NCI-H2029 treated with DMSO at 0.1 percent for 48 hours (cell line): ENCODE measurements around the gene KRT85.
"Not testable (repeated sequence)": the region's sequence is repeated elsewhere in the genome, so short reads cannot be mapped to it uniquely, and the experiment has no call there.

Experiments used
- DNase-seq: peaks from one replicate; lab custom pipeline; 2025; lab: John Stamatoyannopoulos, UW

KRT85 gene

GRCh38 chr12:52323416-52324152, 43.7 kb downstream of the KRT85 start:
- no peak for DNase-seq

DNA sequence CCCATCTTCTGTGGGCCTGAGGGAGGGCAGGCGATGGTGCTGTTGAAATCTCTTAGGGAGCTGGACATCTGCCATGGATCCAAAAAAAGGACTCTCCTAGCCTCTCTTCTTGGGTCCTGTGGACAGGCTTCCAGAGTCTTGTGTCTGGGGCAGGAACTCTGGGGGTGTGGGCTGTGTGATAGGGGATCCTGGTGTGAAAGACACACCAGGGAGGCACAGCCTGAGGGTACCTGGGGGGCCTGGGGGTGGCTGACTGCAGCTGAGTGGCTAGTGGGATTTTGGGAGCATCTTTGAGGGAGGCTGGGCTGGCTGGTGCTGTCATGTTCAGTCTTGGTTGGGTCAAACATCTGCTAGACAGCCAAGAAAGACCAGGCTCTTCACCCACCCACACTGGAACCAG, 44.3 kb downstream of the KRT85 start:
- no peak for DNase-seq

DNA sequence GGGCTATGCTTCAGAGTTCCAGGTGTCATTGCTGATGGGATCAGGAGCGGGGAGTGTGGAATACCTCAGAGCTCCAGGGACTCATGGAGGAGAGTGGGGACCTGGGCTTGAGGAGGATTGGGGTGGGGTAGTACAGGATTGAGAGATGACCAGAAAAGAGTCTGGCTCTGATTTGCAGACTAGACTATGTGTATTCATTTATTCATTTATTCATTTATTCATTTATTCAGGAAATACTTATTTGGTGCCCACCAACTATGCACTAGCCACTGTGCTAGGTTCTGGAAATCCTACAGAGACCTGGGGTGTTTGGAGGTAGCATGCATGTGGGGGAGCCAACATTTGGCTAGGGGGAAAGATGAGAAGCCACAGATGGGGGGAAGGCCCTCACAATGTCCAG, 45.2 kb downstream of the KRT85 start:
- no peak for DNase-seq

GRCh38 chr12:52321418-52321817, 45.9 kb downstream of the KRT85 start:
- peak; percentile 97 for DNase-seq

DNA sequence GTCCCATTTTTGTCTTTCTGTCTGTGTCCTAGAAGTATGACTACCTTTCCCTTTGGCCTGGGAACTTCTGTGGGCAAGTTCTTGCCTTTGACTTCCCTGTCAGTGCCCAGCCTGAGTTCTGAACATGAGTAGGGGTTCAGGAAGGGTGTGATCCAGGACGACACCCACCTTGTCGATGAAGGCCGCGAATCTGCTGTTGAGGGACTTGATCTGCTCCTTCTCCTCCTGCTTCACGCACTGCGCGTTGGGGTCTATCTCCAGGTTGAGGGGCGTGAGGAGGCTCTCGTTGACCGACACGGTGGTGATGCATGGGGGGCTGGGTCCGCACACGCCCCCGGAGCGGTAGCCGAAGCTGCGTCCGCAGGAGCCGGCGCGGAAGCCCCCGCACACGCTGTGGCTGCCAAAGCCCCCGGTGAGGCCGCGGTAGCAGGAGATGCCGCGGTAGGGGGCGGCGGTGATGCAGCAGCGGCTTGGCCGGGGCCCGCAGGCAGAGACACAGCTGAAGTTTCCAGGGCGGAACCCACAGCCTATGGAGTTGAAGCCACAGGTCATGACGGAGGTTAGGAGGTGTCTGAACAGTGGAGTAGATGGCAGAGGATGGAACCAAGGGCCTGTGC, 46.4 kb downstream of the KRT85 start, which contains the start of gene KRT83:
Gene KRT83, minus strand, starts transcription at position 615 of the 617 bp plus-strand sequence. Its CDS starts 63 bp downstream, at position 552.
- DNase-seq, result no peak

- DNase-seq, result no peak
These were observed 48.2 kb downstream of the KRT85 start for GRCh38 chr12:52319097-52319496.

GRCh38 chr12:52318241-52318990, 48.9 kb downstream of the KRT85 start:
- no peak for DNase-seq

- no peak for DNase-seq
These were observed 49.7 kb downstream of the KRT85 start for GRCh38 chr12:52317468-52318052.

- no peak for DNase-seq
These were observed 50.6 kb downstream of the KRT85 start for GRCh38 chr12:52316701-52317100.

GRCh38 chr12:52316290-52316689, 51.0 kb downstream of the KRT85 start:
- no peak for DNase-seq

GRCh38 chr12:52315721-52316120, 51.6 kb downstream of the KRT85 start:
- DNase-seq, result not testable (repeated sequence)

DNA sequence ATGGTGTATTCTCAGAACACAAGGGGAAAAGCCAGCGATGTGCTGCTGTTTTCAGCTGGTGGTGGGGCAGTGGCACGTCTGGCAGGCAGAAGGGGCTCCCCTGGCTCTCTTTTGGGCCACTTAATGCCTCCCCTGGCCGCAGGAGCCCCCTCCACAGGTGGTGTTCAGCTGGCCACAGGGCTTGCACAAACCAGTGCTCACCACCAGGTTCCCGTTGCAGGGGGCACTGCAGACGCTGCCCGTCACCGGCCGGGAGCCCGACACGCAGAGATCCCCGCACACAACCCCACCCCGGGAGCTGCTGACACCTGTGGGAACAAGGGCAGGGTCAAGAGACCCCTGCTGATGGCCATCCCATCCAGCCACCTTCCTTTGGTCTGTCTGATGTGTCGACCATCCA, 52.8 kb downstream of the KRT85 start:
- no peak for DNase-seq

GRCh38 chr12:52313926-52314325, 53.4 kb downstream of the KRT85 start:
- no peak for DNase-seq

DNA sequence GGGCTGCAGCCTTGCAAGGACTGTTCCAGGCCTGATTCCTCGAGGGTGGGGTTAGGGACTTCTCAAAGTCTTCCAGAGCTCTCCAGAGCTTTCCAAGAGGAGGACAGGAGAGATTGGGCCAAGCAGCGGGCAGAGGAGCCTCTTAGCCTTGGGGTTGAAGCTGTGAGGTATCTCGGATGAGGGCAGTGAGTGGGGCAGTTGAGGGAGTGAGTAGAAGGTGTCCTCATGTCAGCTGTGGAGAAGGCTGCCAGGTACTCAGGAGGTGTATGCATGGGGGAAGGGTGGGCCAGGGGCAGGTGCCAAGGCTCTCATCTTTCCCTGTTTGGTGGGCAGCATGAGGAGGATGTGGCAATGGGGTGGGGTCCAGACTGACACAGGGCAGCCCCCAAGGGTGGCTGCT, 53.8 kb downstream of the KRT85 start:
- no peak for DNase-seq

DNA sequence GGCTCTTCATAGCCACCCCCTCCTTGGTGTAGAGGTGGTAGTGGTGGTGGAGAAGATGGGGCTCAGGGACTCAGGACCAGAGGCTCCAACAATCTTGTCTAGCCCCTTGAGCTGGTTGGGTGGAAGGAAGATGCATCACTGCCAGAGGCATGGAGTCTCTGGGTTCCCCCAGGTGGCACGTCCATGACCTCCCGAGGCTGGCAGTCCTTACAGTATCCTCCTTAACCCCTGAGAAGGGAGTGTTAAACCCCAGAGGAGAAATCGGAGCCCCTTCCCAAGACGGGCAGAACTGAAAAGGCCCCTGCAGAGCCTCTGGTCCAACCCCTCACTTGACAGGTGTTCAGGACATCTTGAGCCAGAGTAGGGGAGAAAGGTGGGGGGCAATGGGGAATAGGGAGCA, 55.2 kb downstream of the KRT85 start:
- no peak for DNase-seq

DNA sequence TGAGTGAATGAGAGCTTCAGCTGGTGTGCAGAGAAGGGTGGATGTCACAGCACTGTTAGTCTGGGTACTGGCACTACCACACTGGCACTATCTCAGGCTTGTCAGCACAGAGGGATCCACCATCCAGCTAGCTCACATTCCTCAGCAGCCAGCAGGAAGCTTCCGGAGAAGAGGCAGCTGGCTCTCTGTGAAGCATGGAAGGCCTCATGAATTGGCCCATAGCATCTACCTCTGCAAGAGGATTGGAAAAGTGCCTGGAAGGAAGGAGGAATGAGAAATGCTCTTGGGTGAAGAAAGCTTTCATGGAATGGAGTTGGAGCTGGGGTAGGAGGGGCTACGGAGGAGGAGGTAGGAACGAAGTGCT, 56.0 kb downstream of the KRT85 start:
- DNase-seq, result peak; percentile 66

- DNase-seq, result peak; percentile 66
These were observed 56.5 kb downstream of the KRT85 start for GRCh38 chr12:52310622-52311284.
